Raji (cell line): Measurements from ENCODE around the gene SLC51B.

Experiments used
- POLR2A ChIP-seq: IDR thresholded peaks from 2 replicates; pipeline ENCODE4 v1.6.1; 2011; ENCODE audit warnings: low read depth, low read length, control low read depth; ENCODE audit not compliant: insufficient read depth

SLC51B gene

DNA sequence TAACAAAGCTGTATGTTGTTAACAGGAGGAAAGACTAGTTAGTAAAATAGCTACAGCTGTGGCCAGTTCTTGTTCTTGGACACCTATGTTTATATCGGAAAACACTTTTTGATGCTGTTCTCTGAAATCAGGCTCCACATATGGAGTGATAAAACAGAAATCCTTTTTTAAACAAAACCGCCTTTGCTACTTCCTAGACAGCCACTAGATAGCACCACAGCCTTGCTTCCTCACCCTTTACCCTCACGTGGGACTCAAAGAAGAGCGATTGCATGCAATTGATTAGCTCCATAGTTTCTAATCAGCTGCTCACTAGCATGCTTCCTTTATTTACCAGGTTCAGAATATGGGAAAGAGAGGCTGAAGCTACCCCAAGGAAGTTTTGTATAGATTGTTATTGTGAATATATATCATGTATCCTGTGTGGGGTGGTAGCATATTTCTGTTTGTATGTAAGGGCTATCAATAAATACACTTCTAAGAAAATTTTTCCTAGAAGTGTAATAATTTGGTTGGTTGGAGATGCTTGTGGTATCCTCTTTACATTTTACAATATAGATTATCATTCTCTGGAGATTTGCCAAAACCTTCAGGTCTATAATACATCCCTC is 11.4 kb upstream of the SLC51B start:
- TF ChIP-seq POLR2A: no peak

GRCh38 chr15:65034719-65035118 is 10.5 kb upstream of the SLC51B start:
- no peak for TF ChIP-seq POLR2A

DNA sequence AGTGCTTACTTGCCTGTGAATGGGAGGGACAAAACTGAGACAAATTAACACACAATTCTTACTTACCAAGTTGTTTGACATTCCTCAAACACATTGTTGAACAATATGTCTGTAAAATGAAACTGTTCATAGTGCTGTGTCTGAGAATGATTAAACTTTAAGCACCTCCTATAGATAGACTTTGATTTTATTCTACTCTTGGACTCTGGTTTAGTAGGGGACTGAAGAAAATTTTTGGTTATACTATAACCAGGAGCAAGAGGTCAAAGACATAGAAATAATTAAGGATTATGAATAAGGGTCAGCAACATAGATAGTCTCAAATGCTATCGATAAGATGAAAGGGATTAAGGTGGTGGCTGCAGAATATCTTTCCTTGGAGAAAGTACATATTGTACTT is 7.9 kb upstream of the SLC51B start:
- TF ChIP-seq POLR2A: no peak

- no peak for TF ChIP-seq POLR2A
These were observed 6.8 kb upstream of the SLC51B start for GRCh38 chr15:65038428-65038827.

- TF ChIP-seq POLR2A: no peak
These were observed 6.4 kb upstream of the SLC51B start for GRCh38 chr15:65038836-65039235.

GRCh38 chr15:65040461-65040860 is 4.7 kb upstream of the SLC51B start:
- no peak for TF ChIP-seq POLR2A

GRCh38 chr15:65041787-65042186 is 3.4 kb upstream of the SLC51B start:
- TF ChIP-seq POLR2A: no peak

GRCh38 chr15:65042776-65043327 is 2.3 kb upstream of the SLC51B start:
- no peak for TF ChIP-seq POLR2A

GRCh38 chr15:65048241-65048640 is 3.1 kb downstream of the SLC51B start:
- no peak for TF ChIP-seq POLR2A

GRCh38 chr15:65049418-65049840 is 4.2 kb downstream of the SLC51B start:
- TF ChIP-seq POLR2A: no peak

GRCh38 chr15:65050270-65050669 is 5.1 kb downstream of the SLC51B start:
- TF ChIP-seq POLR2A: no peak

DNA sequence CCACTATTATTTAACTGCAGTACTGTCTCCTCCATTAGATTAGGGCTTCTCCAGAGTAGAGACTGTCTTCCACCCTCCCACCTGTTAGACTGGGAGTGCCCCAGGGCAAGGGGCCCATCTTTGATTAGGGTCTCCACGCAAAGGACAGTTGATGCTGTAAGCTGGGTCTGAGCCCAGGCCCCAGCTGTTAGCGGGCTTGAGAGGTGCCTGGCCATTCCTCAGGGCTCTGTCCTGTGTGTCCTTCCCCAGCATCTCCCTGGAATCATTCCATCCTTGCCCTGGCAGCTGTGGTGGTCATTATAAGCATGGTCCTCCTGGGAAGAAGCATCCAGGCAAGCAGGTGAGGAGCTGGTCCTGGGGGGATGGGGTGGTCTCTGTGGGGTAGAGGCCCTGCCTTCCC is 6.1 kb downstream of the SLC51B start:
- TF ChIP-seq POLR2A: no peak

DNA sequence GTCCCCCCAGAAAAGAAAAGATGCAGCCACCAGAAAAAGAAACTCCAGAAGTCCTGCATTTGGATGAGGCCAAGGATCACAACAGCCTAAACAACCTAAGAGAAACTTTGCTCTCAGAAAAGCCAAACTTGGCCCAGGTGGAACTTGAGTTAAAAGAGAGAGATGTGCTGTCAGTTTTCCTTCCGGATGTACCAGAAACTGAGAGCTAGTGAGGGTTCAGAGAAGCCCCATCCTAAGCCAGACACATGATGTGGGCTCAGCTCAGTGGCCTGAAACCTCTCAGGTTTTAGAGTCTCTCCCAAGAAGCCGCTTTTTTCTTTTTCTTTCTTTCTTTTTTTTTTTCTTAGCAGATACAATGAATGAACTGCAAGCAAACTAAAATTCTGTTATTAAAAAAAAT is 7.8 kb downstream of the SLC51B start:
- no peak for TF ChIP-seq POLR2A

DNA sequence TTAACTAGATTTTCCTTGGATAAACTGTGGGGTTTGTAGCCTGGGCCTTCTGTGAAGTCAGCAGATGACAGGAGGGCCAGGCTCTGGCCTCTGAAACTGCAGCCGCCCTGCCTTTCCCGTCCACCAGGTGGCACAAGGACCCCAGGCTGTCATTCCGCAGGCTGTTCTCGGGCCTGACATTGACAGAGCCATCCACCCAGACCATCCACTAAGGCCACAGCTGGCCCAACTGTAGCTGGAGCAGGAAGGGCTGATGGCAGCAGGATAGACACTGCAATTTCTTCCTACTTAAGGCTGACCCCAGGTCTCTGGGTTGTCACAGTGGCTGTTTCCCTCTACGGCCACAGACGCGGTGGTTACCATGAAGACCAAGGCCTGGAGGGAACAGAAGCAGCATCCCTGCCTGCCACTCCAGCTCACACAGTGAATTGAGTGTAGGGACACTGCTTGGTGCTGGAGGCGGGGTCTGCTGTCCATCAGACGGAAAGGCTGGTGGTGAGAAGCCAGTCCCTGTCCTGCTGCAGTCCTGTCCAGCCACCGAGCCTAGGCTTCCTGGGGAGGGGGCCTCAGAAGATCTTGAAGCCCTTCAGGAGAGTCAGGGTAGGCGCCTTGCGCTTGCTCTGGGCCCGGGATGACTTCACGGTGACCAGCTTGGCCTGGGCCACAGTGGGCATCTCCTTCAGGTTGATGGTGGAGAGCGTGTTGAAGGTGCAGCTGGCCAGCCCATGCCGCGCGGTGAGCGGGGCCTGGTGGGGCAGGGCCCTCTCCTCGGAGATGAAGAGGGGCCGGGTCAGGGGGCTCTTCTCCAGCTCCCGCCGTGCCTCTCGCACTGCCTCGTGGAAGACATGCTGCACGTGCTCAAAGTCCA is 9.4 kb downstream of the SLC51B start:
- no peak for TF ChIP-seq POLR2A

DNA sequence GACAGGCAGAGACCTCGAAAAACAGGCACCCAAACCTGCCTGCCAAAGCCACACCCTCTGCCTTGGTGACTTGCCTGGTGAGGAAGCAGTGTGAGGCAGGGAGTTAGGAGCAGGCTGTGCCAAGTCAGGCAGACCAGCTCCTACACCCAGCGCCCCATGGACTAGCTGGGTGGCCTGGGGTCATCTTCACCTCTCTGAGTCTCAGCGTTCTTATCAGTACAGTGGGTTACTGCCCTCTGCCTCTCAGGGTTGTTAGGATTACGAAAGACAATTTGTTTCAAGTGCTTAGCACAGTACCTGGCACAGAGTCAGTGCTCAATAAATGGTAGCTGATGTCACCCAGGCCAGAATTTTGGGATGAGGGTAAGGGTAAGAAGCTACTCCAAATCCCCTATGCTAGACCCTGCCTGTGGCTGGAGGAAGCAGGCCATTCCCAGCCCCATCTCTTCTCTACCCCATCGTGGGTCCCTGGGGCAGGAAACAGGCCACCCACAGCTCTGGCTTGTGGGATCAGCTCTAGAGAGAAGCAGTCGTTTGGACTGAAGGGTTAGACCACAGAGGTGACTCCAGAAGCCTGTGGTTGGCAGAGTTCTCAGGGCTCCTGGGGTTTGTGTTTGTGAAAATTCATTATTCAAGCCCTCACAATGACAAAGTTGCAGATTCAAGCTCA is 10.1 kb downstream of the SLC51B start:
- no peak for TF ChIP-seq POLR2A

- TF ChIP-seq POLR2A: no peak
These were observed 10.9 kb downstream of the SLC51B start for GRCh38 chr15:65056106-65056505.

DNA sequence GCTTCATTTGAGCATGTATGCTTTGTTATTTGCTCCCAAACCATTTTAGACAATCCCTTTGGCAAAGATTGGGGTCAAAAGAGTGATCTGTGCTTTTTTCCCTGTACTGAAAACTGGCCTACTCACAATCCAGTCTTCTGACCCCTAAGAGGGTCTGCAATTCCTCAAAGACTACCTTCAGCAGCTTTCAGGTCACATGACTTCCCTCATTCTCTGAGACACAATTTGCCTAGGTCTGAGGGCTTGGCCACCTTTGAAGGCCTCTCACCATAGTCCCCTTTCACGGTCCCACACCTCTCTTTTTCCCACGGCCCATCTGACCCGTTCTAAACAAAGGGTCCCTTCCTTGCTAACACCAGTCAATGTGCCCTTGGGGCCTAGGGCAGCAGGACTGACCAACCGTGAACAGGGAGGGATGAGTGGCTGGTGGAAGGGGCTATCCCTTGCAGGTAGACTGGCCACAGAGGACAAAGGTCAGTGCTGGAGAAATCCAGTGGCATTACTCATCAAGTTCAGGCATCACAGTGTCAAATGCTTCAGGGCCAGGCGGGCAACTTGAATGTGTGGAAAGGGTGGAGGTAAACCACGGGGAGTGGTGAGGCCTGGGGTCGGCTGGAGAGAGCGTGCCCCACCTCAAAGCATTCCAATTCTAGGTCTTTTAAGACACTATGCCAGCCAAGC is 11.8 kb downstream of the SLC51B start:
- no peak for TF ChIP-seq POLR2A
